ENCODE results near the gene RPS15. TPM values are rescaled to one million over a fixed set of nuclear protein-coding genes. Genes with fewer than 3 reads are reported as not detected.
A peak's percentile ranks its signal among the peaks of the same experiment; 100 is the strongest.

The RPS15 gene
- total RNA-seq, 2 experiments from 2014 or later, result 1,642 to 1,717 TPM

DNA sequence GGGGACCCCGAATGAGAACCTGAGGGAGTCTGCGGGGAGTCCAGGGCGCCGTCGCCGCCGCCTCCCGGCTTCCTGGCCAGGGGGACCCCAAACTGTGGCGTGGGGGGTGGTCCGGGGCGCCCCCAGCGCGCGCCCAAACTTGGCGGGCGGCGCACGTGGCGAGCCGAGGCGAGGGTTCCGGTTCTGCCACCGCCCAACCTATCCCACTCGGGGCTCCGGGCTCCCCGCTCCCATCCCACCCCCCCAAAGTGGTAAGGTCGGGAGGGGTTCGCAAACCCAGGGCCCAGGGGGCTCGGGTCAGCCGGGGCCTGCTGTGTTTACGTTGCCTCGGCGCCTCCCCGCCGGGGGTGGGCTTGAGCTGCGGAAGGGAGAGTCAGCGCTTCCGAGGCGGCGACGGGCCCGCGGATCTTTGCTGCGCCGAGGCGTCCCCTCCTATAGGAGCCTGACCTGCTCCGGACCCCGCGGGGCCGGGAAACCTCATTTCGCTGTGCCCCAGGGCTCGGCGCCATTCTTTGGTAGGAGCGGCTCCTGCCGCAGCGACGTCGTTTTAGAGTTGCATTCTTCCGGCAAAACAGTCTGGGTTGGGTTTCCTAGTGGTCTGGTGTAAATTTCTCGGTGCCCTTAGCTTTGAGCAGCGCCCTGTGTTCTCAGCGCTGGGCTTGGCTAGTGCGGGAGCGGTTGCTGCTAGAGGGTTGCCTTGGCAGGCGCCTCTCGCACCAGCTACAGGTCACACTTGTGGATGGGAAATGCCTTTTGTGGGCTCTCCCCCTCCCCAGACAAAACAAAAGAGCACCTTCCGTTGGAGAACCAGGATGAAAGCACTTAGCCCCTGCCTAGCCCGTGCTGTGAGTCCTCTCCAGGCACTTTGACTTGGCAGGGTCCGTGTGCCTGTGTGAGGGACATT is 29.6 kb upstream of the RPS15 start:
- ChIA-PET POLR2A (interaction anchor here (1.3 kb wide), 1 partner anchor 26 kb away, joined by 3 read pairs; no protein-coding TSS in a partner anchor), CTCF (interaction anchor here (1.0 to 1.3 kb wide), 3 partner anchors 10 to 93 kb away, joined by 3 to 4 read pairs (median 3); no protein-coding TSS in a partner anchor)
- DNase-seq, result peak; percentile 69
- H3K27me3 Mint-ChIP-seq, result no peaks in the 10 kb centered on the region
- H3K9me3 Mint-ChIP-seq, result no peaks in the 10 kb centered on the region
- intact Hi-C loops (cut with micrococcal nuclease), result no loop called here
- peaks cover 49% of the 10 kb centered on the region for H3K4me1 Mint-ChIP-seq (ENCODE audit: low read depth)
- peak overlapping the region; percentile 94 for H3K4me3 Mint-ChIP-seq
- H3K27ac Mint-ChIP-seq, result peak overlapping the region; percentile 95
- H3K36me3 Mint-ChIP-seq, result peaks cover 23% of the 10 kb centered on the region

DNA sequence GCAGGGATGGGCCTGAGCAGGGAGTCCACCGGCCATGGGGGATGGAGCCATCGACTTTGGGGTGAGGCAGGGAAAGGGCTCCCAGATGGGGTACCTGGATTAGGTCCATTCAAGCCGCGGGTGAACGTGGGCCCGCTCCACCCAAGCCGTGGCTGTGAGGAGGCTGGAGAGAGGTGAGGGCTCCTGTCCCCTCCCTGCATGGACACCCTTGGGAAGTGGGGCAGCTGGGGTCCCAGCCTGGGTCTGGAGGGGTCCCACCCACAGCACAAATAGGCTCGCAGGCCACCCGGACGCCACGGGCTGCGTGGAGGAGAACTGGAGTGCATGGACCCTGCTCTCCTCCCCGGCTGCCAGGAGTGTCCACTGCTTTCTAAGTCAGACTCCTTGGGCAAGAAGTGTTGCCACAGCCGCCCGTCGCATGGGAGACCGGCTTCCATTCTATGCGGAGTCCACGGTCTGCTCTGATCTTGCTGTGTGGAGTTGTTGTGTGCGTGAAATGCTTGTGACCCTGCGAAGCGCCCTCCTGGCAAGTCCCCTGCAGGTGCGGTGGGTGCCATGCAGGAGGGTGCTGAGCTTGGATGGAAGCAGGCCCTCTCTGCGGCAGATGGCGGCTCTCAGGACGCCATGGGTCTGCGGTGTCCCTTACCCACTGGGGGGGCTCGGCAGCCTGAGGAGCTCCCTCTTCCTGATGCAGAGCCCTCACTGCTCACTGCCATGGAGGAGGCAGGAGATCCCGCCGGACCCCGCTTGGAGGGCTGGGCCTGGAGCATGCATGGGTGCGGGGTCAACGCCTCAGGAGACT is 28.8 kb upstream of the RPS15 start:
- peaks cover 56% of the 10 kb centered on the region for H3K4me1 Mint-ChIP-seq (ENCODE audit: low read depth)
- H3K9me3 Mint-ChIP-seq, result no peaks in the 10 kb centered on the region
- peak overlapping the region; percentile 94 for H3K4me3 Mint-ChIP-seq
- ChIA-PET POLR2A (interaction anchor here (0.6 to 1.3 kb wide), 3 partner anchors 26 to 466 kb away, joined by 3 to 5 read pairs (median 3); partner anchors contain the start of gene CIRBP), CTCF (interaction anchor here (0.7 to 2.0 kb wide), 6 partner anchors 9 to 166 kb away, joined by 3 to 6 read pairs (median 4); no protein-coding TSS in a partner anchor)
- peaks cover 23% of the 10 kb centered on the region for H3K36me3 Mint-ChIP-seq
- intact Hi-C loops (cut with micrococcal nuclease), result no loop called here
- no peaks in the 10 kb centered on the region for H3K27me3 Mint-ChIP-seq
- peak overlapping the region; percentile 95 for H3K27ac Mint-ChIP-seq
- DNase-seq, result no peak

DNA sequence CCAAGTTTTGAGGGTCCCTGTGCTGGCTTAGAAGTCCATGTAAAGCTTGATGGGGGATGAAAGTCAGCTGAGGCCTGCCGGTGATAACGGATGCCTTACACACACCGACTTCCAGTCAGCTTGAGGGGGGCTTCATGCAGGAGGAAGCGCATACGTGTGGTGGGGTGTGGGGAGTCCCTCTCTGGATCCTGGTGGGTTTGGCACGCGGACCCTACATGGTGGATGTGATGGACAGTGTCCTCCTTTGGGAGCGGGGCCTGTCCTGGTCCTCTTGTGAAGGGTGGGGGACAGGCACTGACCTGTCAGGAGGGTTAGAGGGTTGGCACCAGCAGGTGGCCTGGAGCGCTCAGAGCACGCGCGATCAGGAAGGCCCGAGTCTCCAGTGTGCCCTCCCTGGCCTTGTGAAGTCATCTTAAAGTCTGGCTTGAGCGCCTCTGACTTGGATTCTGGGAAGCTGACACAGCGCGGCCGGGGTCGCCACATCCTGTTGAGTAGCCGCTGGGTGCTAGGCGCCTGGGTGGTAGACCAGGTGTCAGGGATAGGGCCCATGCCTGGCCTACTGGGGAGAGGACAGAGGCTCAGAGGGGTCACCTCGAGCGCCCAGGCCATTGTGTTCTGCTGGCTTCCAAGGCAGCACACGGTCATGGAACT is 27.9 kb upstream of the RPS15 start:
- H3K4me1 Mint-ChIP-seq (ENCODE audit: low read depth), result peaks cover 62% of the 10 kb centered on the region
- no peaks in the 10 kb centered on the region for H3K27me3 Mint-ChIP-seq
- CTCF ChIA-PET, result interaction anchor here (0.7 to 2.0 kb wide), 3 partner anchors 142 to 166 kb away, joined by 4 to 6 read pairs (median 5); no protein-coding TSS in a partner anchor
- H3K36me3 Mint-ChIP-seq, result peaks cover 24% of the 10 kb centered on the region
- peak; percentile 68 for DNase-seq
- no peaks in the 10 kb centered on the region for H3K9me3 Mint-ChIP-seq
- H3K4me3 Mint-ChIP-seq, result peak overlapping the region; percentile 94
- peak overlapping the region; percentile 95 for H3K27ac Mint-ChIP-seq
- POLR2A ChIA-PET, result interaction anchor here (0.6 to 1.3 kb wide), 2 partner anchors 141 to 465 kb away, joined by 3 to 5 read pairs; partner anchors contain the start of gene CIRBP
- intact Hi-C loops (cut with micrococcal nuclease), result no loop called here

DNA sequence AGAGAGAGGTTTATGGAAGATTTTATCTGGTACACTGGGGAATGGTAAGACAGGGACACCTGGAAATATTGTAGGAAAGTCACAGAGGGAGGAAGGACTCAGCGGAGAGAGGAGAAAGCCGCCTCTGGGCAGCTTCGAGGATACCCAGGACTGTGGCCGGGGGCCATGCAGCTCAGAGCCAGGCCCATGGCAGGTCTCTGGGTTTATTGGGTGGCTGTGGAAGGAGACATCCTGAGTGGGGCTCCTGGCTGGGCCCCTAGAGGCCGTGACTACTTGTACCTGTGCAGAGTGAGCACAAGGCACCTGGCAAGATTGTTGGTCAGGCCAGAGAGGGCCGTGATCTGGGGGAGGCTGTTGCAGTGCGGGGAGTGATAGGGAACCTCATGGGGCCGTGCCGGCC is 27.4 kb upstream of the RPS15 start:
- Mint-ChIP-seq H3K27ac (peak overlapping the region; percentile 95), H3K36me3 (peaks cover 28% of the 10 kb centered on the region), H3K9me3 (no peaks in the 10 kb centered on the region), H3K27me3 (no peaks in the 10 kb centered on the region), H3K4me3 (peak overlapping the region; percentile 94), H3K4me1 (ENCODE audit: low read depth) (peaks cover 68% of the 10 kb centered on the region)
- DNase-seq, result no peak
- CTCF ChIA-PET, result interaction anchor here (2.0 kb wide), 1 partner anchor 167 kb away, joined by 6 read pairs; no protein-coding TSS in a partner anchor
- POLR2A ChIA-PET, result no interaction called here
- intact Hi-C loops (cut with micrococcal nuclease), result no loop called here

DNA sequence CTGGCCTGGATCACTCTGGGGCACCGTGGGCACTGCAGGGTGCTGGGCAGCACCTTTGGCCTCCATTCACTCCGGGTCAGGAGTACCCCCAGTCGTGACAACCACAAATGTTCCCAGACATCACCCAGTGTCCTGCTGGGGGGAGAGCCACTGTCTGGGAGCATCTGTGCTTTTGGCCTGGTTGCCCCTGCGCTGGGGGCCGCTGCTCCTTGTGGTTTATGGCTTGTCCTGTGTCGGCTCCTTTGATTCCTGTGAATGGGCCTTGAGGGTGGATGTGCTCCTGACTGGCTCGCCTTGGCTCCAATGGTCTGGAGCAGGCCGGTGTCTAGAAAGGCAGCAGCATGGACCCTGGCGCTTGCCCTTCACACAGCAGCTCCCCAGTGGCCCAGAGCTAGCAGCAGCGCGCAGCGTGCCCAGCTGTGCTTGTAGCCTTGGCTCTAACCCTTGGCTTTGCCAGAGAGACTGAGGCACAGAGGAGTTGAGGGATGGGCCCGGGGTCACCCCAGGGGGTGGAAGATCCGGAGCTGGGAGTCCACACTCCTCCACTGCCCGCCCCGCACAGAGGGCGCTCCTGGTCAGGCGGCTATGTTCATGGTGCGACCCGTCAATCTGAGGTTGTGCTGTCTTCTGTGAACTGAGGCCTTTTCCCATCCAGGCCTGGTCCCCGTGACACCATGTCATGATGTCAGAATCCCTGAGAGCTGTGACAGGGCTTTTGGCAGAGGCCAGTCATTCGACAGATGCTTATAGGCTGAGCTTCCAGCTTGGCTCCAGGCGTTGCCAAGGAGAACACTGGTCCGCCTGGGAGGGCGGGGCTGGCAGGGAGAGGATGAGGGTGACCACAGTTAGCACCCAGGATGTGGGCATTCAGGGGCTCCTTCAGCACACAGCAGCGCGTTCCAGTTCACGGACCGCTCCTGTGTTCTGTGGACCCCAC is 26.7 kb upstream of the RPS15 start:
- no peaks in the 10 kb centered on the region for H3K27me3 Mint-ChIP-seq
- no peaks in the 10 kb centered on the region for H3K9me3 Mint-ChIP-seq
- DNase-seq, result peak; percentile 59
- peaks cover 74% of the 10 kb centered on the region for H3K4me1 Mint-ChIP-seq (ENCODE audit: low read depth)
- peaks cover 30% of the 10 kb centered on the region for H3K36me3 Mint-ChIP-seq
- POLR2A ChIA-PET, result no interaction called here
- CTCF ChIA-PET, result interaction anchor here (0.6 to 2.0 kb wide), 2 partner anchors 168 to 663 kb away, joined by 3 to 6 read pairs; no protein-coding TSS in a partner anchor
- peak overlapping the region; percentile 75 for H3K27ac Mint-ChIP-seq
- no peak overlapping the region for H3K4me3 Mint-ChIP-seq
- intact Hi-C loops (cut with micrococcal nuclease), result no loop called here

DNA sequence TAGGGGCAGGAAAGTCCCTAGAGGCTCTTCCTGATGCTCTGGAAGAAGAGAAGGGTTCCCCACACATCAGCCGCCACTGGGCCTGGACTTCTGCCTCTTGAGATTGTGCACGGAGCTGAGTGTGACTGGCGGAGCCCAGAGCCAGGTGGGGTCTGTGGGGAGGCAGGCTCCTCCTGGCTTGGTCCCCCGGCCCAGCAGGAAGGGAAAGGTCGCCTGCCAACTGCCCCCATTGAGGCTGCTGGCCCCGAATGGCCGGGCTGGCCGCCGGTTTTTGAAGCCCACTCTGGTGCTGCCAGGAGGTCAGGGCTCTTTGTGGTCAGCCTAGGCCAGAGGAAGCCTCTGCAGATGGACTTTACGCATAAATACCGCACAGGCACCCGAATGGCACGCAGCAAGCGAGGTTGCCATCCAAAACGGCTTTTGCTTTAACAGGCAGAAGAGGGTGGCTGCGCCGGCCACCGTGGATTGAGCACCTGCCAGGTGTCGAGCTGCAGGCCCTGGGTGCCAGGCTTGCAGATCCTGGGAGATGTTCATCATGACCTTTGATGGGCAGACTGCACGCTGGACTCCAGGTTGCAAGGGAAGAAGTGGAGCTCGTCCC is 25.8 kb upstream of the RPS15 start:
- no peaks in the 10 kb centered on the region for H3K9me3 Mint-ChIP-seq
- peaks cover 75% of the 10 kb centered on the region for H3K4me1 Mint-ChIP-seq (ENCODE audit: low read depth)
- no peak for DNase-seq
- H3K36me3 Mint-ChIP-seq, result peaks cover 34% of the 10 kb centered on the region
- ChIA-PET POLR2A (interaction anchor here (0.7 to 1.8 kb wide), 2 partner anchors 15 to 32 kb away, joined by 3 to 5 read pairs; no protein-coding TSS in a partner anchor), CTCF (interaction anchor here (0.5 to 1.0 kb wide), 3 partner anchors 25 to 662 kb away, joined by 3 read pairs; no protein-coding TSS in a partner anchor)
- no peaks in the 10 kb centered on the region for H3K27me3 Mint-ChIP-seq
- no peak overlapping the region for H3K4me3 Mint-ChIP-seq
- peak overlapping the region; percentile 85 for H3K27ac Mint-ChIP-seq
- intact Hi-C loops (cut with micrococcal nuclease), result no loop called here

DNA sequence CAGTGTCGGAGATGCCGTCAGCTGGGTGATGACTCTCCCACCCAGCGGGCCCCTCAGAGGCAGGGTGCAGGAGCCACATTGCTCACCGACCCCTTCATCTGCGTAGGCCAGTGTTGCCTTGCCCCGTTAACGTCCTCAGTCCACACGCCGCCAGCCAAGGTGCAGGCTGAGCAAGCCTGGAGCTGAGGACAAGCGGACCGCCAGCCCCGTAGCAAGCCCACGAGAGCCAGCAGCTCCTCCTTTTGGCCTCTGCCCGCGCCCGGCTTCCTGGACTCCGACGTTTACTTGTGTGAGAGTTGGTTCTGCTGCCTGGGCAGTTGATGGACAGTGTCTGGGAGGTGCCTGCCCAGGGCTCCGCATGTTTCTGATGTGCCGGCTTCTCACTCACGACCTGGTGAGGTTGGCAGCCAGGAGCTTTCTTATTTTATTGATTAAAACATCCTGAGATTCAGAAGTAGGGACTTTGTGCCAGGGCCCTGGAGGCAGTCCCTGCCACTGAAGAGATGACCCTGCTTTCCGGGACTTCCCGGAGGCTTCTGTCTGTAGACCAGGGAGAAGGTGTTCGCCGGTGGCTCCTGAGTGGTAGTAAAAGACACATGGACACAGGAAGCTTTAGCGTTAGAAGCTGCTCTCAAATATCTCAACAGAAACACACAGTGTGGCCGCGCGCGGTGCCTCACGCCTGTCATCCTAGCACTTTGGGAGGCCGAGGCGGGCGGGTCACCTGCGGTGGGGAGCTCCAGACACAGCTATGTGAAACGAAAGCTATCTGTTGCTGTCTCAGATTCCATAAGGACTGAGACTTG is 25.0 kb upstream of the RPS15 start:
- Mint-ChIP-seq H3K27ac (peak overlapping the region; percentile 85), H3K4me1 (ENCODE audit: low read depth) (peaks cover 77% of the 10 kb centered on the region), H3K4me3 (no peak overlapping the region), H3K9me3 (no peaks in the 10 kb centered on the region), H3K36me3 (peaks cover 37% of the 10 kb centered on the region), H3K27me3 (no peaks in the 10 kb centered on the region)
- ChIA-PET POLR2A (interaction anchor here (0.7 to 1.8 kb wide), 2 partner anchors 14 to 32 kb away, joined by 3 to 5 read pairs; no protein-coding TSS in a partner anchor), CTCF (interaction anchor here (0.8 to 1.0 kb wide), 3 partner anchors 9 to 32 kb away, joined by 3 to 4 read pairs (median 3); no protein-coding TSS in a partner anchor)
- peak; percentile 51 for DNase-seq
- intact Hi-C loops (cut with micrococcal nuclease), result no loop called here

DNA sequence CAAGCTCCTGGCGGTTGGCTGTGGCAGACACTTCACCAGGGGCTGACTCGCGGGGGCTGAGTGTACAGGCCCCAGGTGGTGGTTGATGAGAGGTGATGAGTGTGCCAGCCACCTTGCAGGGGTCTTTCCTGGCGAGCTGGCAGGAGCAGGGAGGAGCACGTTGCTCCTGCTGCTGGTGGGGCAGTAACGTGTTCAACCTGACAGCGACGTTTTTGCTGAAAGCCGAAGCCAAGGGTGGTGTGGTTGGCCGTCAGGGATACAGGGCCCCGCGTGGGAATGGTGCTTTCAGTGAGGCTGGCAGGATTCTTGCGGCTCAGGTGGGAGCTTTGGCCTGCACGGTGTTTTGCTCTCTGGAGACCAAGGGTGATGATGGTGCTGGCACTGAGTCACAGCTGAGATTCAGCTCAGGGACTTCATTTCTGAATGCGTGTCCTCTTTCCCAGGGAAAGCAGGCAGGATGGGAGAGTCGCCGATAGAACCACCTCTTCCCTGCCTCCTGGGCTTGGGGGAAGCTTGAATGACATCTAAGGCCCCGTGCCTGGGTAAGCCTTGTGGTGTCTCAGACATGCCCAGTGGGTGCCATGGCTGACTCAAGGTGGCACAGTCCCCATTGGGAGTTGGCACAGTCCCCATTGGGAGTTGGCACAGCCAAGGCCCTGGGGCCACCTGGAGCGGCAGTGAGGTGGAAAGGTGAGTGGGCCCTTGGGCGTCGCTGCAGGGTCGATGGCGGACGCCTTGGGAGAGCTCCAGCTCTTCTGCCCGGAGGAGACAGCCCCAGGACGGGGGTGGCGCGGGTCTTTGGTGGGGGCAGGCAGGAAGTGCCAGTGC is 22.0 kb upstream of the RPS15 start:
- DNase-seq, result no peak
- ChIA-PET POLR2A (no interaction called here), CTCF (interaction anchor here (0.5 kb wide), 1 partner anchor 68 kb away, joined by 5 read pairs; no protein-coding TSS in a partner anchor)
- Mint-ChIP-seq H3K27ac (peak overlapping the region; percentile 81), H3K4me3 (no peak overlapping the region), H3K36me3 (peaks cover 31% of the 10 kb centered on the region), H3K9me3 (no peaks in the 10 kb centered on the region), H3K4me1 (ENCODE audit: low read depth) (peaks cover 53% of the 10 kb centered on the region), H3K27me3 (no peaks in the 10 kb centered on the region)
- intact Hi-C loops (cut with micrococcal nuclease), result no loop called here

DNA sequence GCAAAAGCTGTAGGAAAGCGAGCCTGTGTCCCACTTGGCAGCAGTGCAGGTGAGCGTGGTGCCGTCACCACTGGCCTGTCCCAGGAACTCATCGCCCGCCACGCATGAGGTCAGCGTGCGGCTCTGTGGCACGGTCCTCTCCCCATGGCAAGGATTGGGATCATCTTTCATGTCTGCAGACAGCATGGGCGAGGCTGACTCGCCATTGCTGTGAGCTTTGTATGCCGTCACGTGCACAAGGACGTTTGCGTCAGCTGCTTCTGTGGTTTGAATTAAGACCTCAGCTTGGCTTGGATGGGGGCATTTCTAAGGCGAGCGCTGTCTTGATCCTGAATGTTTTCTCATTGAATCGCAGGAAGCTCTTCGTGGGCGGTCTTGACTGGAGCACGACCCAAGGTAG is 21.1 kb upstream of the RPS15 start:
- intact Hi-C loops (cut with micrococcal nuclease), result no loop called here
- CTCF ChIA-PET, result no interaction called here
- peaks cover 44% of the 10 kb centered on the region for H3K4me1 Mint-ChIP-seq (ENCODE audit: low read depth)
- POLR2A ChIA-PET, result no interaction called here
- H3K27me3 Mint-ChIP-seq, result no peaks in the 10 kb centered on the region
- no peaks in the 10 kb centered on the region for H3K9me3 Mint-ChIP-seq
- H3K4me3 Mint-ChIP-seq, result no peak overlapping the region
- H3K36me3 Mint-ChIP-seq, result peaks cover 32% of the 10 kb centered on the region
- H3K27ac Mint-ChIP-seq, result no peak overlapping the region
- DNase-seq, result no peak
